PC-3 (cell line): ENCODE measurements around the gene LCLAT1. TPM values are rescaled to one million over a fixed set of nuclear protein-coding genes. Genes with fewer than 3 reads are reported as not detected.

ENCODE experiments used
- ATAC-seq: fragments of 200-7000 bp; cut with Tn5 transposase; 2 replicates; pipeline ENCODE4 v1.9.1; 2020; ENCODE audit warnings: mild to moderate bottlenecking, moderate library complexity
- BruUV-seq: library from RNA; stranded (reverse); fragments of 400-500 nt; replicated peaks from 2 replicates; lab custom pipeline; 2021; lab: Mats Ljungman, UMichigan
- CTCF ChIA-PET: fragments of 300-600 bp; sonication (Branson Sonifier 250); formaldehyde crosslinking; loops from one replicate; lab custom pipeline; 2022; ENCODE audit warnings: antibody characterized with exemption; lab: Charles Lee
- POLR2A ChIA-PET: fragments of 300-600 bp; sonication (Branson Sonifier 250); formaldehyde crosslinking; loops from one replicate; lab custom pipeline; 2022; ENCODE audit warnings: antibody characterized with exemption; ENCODE audit not compliant: unreplicated experiment; lab: Charles Lee
- DNase-seq: peaks from one replicate; pipeline ENCODE4 v3.0.0-alpha.2; 2015
- H2AFZ ChIP-seq: fragments of 300-600 bp; sonication (generic); 2 replicates; pipeline ENCODE4 v1.6.0; 2016; ENCODE audit warnings: antibody characterized with exemption, low read length
- H3F3A ChIP-seq: fragments of 300-600 bp; sonication (generic); one replicate; pipeline ENCODE4 v1.6.0; 2017; ENCODE audit warnings: antibody characterized with exemption, low read length, control low read depth, mild to moderate bottlenecking; ENCODE audit not compliant: unreplicated experiment
- H3K27ac ChIP-seq: fragments of 300-600 bp; sonication (generic); 2 replicates; pipeline ENCODE4 v1.5.1; 2016; ENCODE audit warnings: mild to moderate bottlenecking, low read length
- H3K27me3 ChIP-seq: fragments of 300-600 bp; sonication (generic); 2 replicates; pipeline ENCODE4 v1.6.1; 2016; ENCODE audit warnings: low read length, mixed read lengths
- H3K36me3 ChIP-seq: fragments of 300-600 bp; sonication (generic); 2 replicates; pipeline ENCODE4 v1.6.1; 2016; ENCODE audit warnings: low read depth, mixed run types, low read length, mixed read lengths
- H3K4me1 ChIP-seq: fragments of 300-600 bp; sonication (generic); 2 replicates; pipeline ENCODE4 v1.5.1; 2016; ENCODE audit warnings: low read length; ENCODE audit not compliant: insufficient read depth
- H3K4me2 ChIP-seq: fragments of 300-600 bp; sonication (generic); 2 replicates; pipeline ENCODE4 v1.6.0; 2016; ENCODE audit warnings: low read length
- H3K4me3 ChIP-seq: fragments of 300-600 bp; sonication (generic); 2 replicates; pipeline ENCODE4 v1.5.1; 2016; ENCODE audit warnings: mild to moderate bottlenecking, low read length, mixed read lengths
- H3K79me2 ChIP-seq: fragments of 300-600 bp; sonication (generic); 2 replicates; pipeline ENCODE4 v1.6.1; 2017; ENCODE audit warnings: low read length, mixed read lengths
- H3K9ac ChIP-seq: fragments of 300-600 bp; sonication (generic); 2 replicates; pipeline ENCODE4 v1.6.0; 2016; ENCODE audit warnings: mild to moderate bottlenecking, low read length
- H3K9me2 ChIP-seq: fragments of 300-600 bp; sonication (generic); replicated peaks from 2 replicates; pipeline ENCODE4 v1.6.1; 2016; ENCODE audit warnings: mixed run types, low read length, mixed read lengths
- H3K9me3 ChIP-seq: fragments of 300-600 bp; sonication (generic); 2 replicates; pipeline ENCODE4 v1.6.1; 2016; ENCODE audit warnings: low read length, mixed read lengths
- H4K20me1 ChIP-seq: fragments of 300-600 bp; sonication (generic); 2 replicates; pipeline ENCODE4 v1.6.1; 2016; ENCODE audit warnings: low read length, mixed read lengths
- EZH2 ChIP-seq: fragments of 300-600 bp; sonication (generic); IDR thresholded peaks from one replicate; pipeline ENCODE4 v1.6.1; 2017; ENCODE audit warnings: antibody characterized with exemption, mild to moderate bottlenecking, low read length; ENCODE audit not compliant: unreplicated experiment
- EZH2phosphoT487 ChIP-seq: fragments of 300-600 bp; sonication (generic); IDR thresholded peaks from 2 replicates; pipeline ENCODE4 v1.6.1; 2018; ENCODE audit warnings: mild to moderate bottlenecking, antibody characterized with exemption, low read length, borderline replicate concordance
- intact Hi-C: fragments of 100-400 bp; cut with micrococcal nuclease; formaldehyde crosslinking; loops from 2 replicates; pipeline ENCODE4 v1.9.0; 2023
- total RNA-seq: library from RNA; depleted of rRNA; stranded (reverse); fragments of >200 nt; gene quantifications from 2 replicates; pipeline ENCODE4 v1.2.3, GENCODE V29; 2014
- TF ChIP-seq, protein P1 (sequence below): fragments of 300-600 bp; sonication (generic); conservative IDR thresholded peaks from 2 replicates; pipeline ENCODE4 v1.5.1; 2017; ENCODE audit warnings: antibody characterized with exemption, low read depth, mild to moderate bottlenecking, low read length

Gene LCLAT1
- total RNA-seq, 1 experiment from 2014 or later, result 22.0 TPM

DNA sequence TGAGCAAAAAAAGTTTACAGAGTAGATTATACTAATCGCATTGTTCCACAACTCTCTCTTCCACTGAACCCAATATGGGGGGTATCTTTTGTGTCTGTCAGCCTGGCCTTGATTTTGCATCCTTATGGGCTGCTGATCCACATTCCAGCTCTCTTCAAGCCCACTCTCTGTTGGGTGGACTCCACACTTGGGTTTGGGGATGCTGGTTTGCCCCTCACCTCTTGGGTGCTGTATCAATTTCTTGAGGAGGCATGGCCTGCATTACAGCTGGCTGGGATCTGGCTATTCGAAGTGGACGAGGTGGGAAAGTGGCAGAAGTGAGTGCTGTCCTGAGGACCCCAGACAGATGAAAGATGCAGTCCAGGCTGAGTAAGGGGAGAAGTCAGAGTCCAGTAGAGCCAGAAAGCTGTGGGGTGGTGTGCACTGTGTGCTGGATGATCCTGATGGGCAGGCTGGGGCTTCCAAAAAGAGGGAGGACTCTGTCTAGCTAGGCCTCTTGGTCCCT lies 218.8 kb downstream of the LCLAT1 start:
- CTCF ChIA-PET, result interaction anchor here (0.5 to 0.6 kb wide), 2 partner anchors 28 to 456 kb away, joined by 3 to 8 read pairs; no protein-coding TSS in a partner anchor
- DNase-seq, result no peak

DNA sequence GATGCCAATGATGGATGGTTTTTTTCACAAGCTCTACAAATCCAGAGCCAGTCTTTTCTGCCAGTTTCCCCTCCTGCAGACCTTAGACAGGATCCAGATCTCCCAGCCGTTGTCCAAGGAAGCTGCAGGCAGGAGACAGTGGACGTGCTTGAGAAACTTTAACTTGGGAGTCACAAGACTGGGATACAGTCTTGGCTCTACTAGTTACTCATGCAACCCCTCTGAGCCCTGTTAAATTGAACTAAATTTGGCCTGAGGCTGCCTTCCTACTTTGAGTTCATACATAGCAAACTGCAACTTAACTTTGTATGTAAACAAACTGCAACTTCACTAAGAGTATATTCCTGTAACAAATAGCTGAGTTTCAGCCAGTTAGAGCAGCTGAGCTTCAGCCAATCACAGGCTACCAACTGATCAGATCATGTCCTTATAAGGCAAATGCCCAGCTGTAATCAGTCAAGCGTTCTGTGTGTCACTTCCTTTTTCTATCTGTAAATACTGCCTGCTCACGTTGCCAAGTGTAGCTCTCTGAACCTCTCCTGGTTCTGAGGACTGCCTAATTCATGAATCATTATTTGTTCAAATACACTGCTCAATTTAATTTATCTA lies 219.3 kb downstream of the LCLAT1 start:
- H3K79me2 ChIP-seq, result no peaks in the 10 kb centered on the region
- ChIA-PET POLR2A (interaction anchor here (0.5 to 0.6 kb wide), 6 partner anchors 219 to 606 kb away, joined by 3 to 9 read pairs (median 4); partner anchors contain the start of genes LCLAT1 and YPEL5), CTCF (interaction anchor here (0.6 to 1.0 kb wide), 2 partner anchors 45 to 457 kb away, joined by 3 to 4 read pairs; no protein-coding TSS in a partner anchor)
- H3K27ac ChIP-seq, result peak overlapping the region; percentile 98
- DNase-seq, result peak; percentile 98
- no peaks in the 10 kb centered on the region for H3K9me2 ChIP-seq
- H3K4me1 ChIP-seq, result peaks cover 49% of the 10 kb centered on the region
- H4K20me1 ChIP-seq, result no peaks in the 10 kb centered on the region
- BruUV-seq, result no TSS peak
- H3K27me3 ChIP-seq, result no peaks in the 10 kb centered on the region
- TF ChIP-seq EZH2 (no peak), EZH2phosphoT487 (no peak)
- TF ChIP-seq, protein P1, sequence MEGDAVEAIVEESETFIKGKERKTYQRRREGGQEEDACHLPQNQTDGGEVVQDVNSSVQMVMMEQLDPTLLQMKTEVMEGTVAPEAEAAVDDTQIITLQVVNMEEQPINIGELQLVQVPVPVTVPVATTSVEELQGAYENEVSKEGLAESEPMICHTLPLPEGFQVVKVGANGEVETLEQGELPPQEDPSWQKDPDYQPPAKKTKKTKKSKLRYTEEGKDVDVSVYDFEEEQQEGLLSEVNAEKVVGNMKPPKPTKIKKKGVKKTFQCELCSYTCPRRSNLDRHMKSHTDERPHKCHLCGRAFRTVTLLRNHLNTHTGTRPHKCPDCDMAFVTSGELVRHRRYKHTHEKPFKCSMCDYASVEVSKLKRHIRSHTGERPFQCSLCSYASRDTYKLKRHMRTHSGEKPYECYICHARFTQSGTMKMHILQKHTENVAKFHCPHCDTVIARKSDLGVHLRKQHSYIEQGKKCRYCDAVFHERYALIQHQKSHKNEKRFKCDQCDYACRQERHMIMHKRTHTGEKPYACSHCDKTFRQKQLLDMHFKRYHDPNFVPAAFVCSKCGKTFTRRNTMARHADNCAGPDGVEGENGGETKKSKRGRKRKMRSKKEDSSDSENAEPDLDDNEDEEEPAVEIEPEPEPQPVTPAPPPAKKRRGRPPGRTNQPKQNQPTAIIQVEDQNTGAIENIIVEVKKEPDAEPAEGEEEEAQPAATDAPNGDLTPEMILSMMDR, result no peak
- peak overlapping the region; percentile 56 for H3K4me2 ChIP-seq
- peak; percentile 76 for ATAC-seq
- peaks cover 12% of the 10 kb centered on the region for H3F3A ChIP-seq
- H2AFZ ChIP-seq, result no peak overlapping the region
- no peaks in the 10 kb centered on the region for H3K9me3 ChIP-seq
- peak overlapping the region; percentile 77 for H3K9ac ChIP-seq
- 0 out of 2 replicates have a peak, but pooled peaks cover 3% of the 10 kb centered on the region for H3K36me3 ChIP-seq
- H3K4me3 ChIP-seq, result 0 out of 2 replicates have a peak overlapping the region, but pooled peaks have one; percentile 12
- intact Hi-C loops, result loop anchor here (2.0 to 10.0 kb wide), 3 partner anchors 40 to 392 kb away; no protein-coding TSS in a partner anchor

More for the DNA sequence above, 218.8 kb downstream of the LCLAT1 start:
- H3K9me3 ChIP-seq, result no peaks in the 10 kb centered on the region
- H3K27ac ChIP-seq, result peak overlapping the region; percentile 98
- 0 out of 2 replicates have a peak overlapping the region, but pooled peaks have one; percentile 12 for H3K4me3 ChIP-seq
- H3K4me1 ChIP-seq, result peaks cover 49% of the 10 kb centered on the region
- no peak for ATAC-seq
- peaks cover 12% of the 10 kb centered on the region for H3F3A ChIP-seq
- H3K9ac ChIP-seq, result peak overlapping the region; percentile 77
- 0 out of 2 replicates have a peak, but pooled peaks cover 3% of the 10 kb centered on the region for H3K36me3 ChIP-seq
- H3K9me2 ChIP-seq, result no peaks in the 10 kb centered on the region
- no peaks in the 10 kb centered on the region for H3K79me2 ChIP-seq
- POLR2A ChIA-PET, result interaction anchor here (0.5 kb wide), 1 partner anchor 606 kb away, joined by 9 read pairs; no protein-coding TSS in a partner anchor
- H2AFZ ChIP-seq, result no peak overlapping the region
- no peaks in the 10 kb centered on the region for H4K20me1 ChIP-seq
- H3K27me3 ChIP-seq, result no peaks in the 10 kb centered on the region
- H3K4me2 ChIP-seq, result peak overlapping the region; percentile 56
- TF ChIP-seq EZH2phosphoT487 (no peak), EZH2 (no peak)
- TF ChIP-seq, protein P1, result no peak
- intact Hi-C loops, result loop anchor here (2.0 to 10.0 kb wide), 3 partner anchors 41 to 391 kb away; no protein-coding TSS in a partner anchor
- BruUV-seq, result TSS peak; percentile 82
